DOHH2 (cell line): ENCODE data around the gene DNAJC11.

Source experiments
- CTCF ChIP-seq: fragments of 200-600 bp; sonication (generic); IDR thresholded peaks from one replicate; pipeline ENCODE4 v1.5.1; 2014; ENCODE audit warnings: antibody characterized with exemption, mild to moderate bottlenecking, low read depth, low read length; ENCODE audit not compliant: poor library complexity, severe bottlenecking
- EZH2phosphoT487 ChIP-seq: fragments of 200-600 bp; sonication (generic); IDR thresholded peaks from 2 replicates; pipeline ENCODE4 v1.6.1; 2017; ENCODE audit warnings: borderline replicate concordance, mild to moderate bottlenecking, antibody characterized with exemption, low read length, moderate library complexity, mixed read lengths

- TF ChIP-seq CTCF (no peak), EZH2phosphoT487 (no peak)
Measured at GRCh38 chr1:6730880-6731279, 29.3 kb upstream of the DNAJC11 start.
